ENCODE results near the gene G0S2.

G0S2 gene

GRCh38 chr1:209721323-209721722 lies 46.1 kb downstream of the G0S2 start:
- no peak for DNase-seq

- DNase-seq = no peak
These were observed 48.1 kb downstream of the G0S2 start for GRCh38 chr1:209723265-209723664.

- DNase-seq = no peak
These were observed 48.8 kb downstream of the G0S2 start for GRCh38 chr1:209723756-209724693.

Data from activated CD4-positive, CD25-positive, alpha-beta regulatory T cell treated with anti-CD3 and anti-CD28 coated beads, Interleukin-2, amount 50 U/mL, for 72 hours (primary cell).